B cell (primary cell): ENCODE results near the gene GPR137B. TPM values are rescaled to one million over a fixed set of nuclear protein-coding genes. Genes with fewer than 3 reads are reported as not detected.

Experiments used
- ATAC-seq: fragments of 200-7000 bp; cut with Tn5 transposase; one replicate; pipeline ENCODE4 v1.10.0; 2021; ENCODE audit warnings: low read depth, mild to moderate bottlenecking, moderate number of reproducible peaks, moderate library complexity
- CTCF ChIA-PET: fragments of 350-600 bp; sonication (Branson Sonifier 250); formaldehyde crosslinking; loops from one replicate; lab custom pipeline; 2021; ENCODE audit warnings: antibody characterized with exemption, inconsistent platforms; lab: Charles Lee
- POLR2A ChIA-PET: fragments of 350-600 bp; sonication (Branson Sonifier 250); formaldehyde crosslinking; loops from one replicate; lab custom pipeline; 2021; ENCODE audit warnings: antibody characterized with exemption; lab: Charles Lee
- DNase-seq: peaks from one replicate; pipeline ENCODE4 v3.0.0; 2013
- H2AFZ ChIP-seq: 2 replicates; pipeline ENCODE4 v1.6.1; 2012; ENCODE audit warnings: mild to moderate bottlenecking, low read depth, low read length; ENCODE audit not compliant: insufficient read depth, poor library complexity, severe bottlenecking
- H3K27ac ChIP-seq, 2 donors: 1 replicate in 1 of 2; 2 replicates in 1 of 2; pipeline ENCODE4 v1.5.1; 2012 to 2013; ENCODE audit warnings: low read length in 2 of 2, mild to moderate bottlenecking in 2 of 2, moderate library complexity in 1 of 2
- H3K27me3 ChIP-seq, 4 experiments: fragments of 200-600 bp in 1 of 4; sonication (generic) in 1 of 4; replicated peaks in 1 of 4; 1 replicate in 2 of 4; 2 replicates in 2 of 4; pipeline versions ENCODE4 v1.6.1 to v1.7.0; 2013 to 2016; ENCODE audit warnings: low read length in 3 of 4, mild to moderate bottlenecking in 2 of 4, mixed read lengths in 1 of 4, moderate library complexity in 1 of 4; ENCODE audit not compliant: insufficient read depth in 4 of 4, control insufficient read depth in 3 of 4; ENCODE audit errors: control extremely low read depth in 1 of 4
- H3K36me3 ChIP-seq, 2 experiments: replicated peaks in 1 of 2; 1 replicate in 1 of 2; 2 replicates in 1 of 2; pipeline versions ENCODE4 v1.6.1 to v1.7.1; 2013; ENCODE audit warnings: low read length in 1 of 2; ENCODE audit not compliant: insufficient read depth in 2 of 2, control insufficient read depth in 1 of 2; ENCODE audit errors: control extremely low read depth in 1 of 2, extremely low read depth in 1 of 2
- H3K4me1 ChIP-seq, 2 donors: fragments of 200-600 bp in 1 of 2; sonication (generic) in 1 of 2; 1 replicate in 1 of 2; 2 replicates in 1 of 2; pipeline versions ENCODE4 v1.5.1 to v1.6.1; 2013 to 2017; ENCODE audit warnings: low read length in 2 of 2; ENCODE audit not compliant: control insufficient read depth in 2 of 2, insufficient read depth in 2 of 2
- H3K4me2 ChIP-seq: replicated peaks from 2 replicates; pipeline ENCODE3; 2012; ENCODE audit warnings: mild to moderate bottlenecking, low read depth, low read length; ENCODE audit not compliant: poor library complexity, severe bottlenecking
- H3K4me3 ChIP-seq, 5 experiments: fragments of 200-600 bp in 1 of 5; sonication (generic) in 1 of 5; 1 replicate in 3 of 5; 2 replicates in 2 of 5; pipeline versions ENCODE4 v1.5.1 to v1.7.0; 2011 to 2016; ENCODE audit warnings: low read length in 4 of 5, mild to moderate bottlenecking in 4 of 5, low read depth in 2 of 5, control low read depth in 1 of 5, moderate library complexity in 1 of 5; ENCODE audit not compliant: insufficient read depth in 1 of 5; ENCODE audit errors: control extremely low read depth in 1 of 5, extremely low read depth in 1 of 5
- H3K79me2 ChIP-seq: fragments of 200-600 bp; sonication (generic); one replicate; pipeline ENCODE4 v1.6.0; 2016; ENCODE audit warnings: low read length; ENCODE audit not compliant: control insufficient read depth, insufficient read depth
- H3K9ac ChIP-seq: fragments of 200-600 bp; sonication (generic); 2 replicates; pipeline ENCODE4 v1.6.1; 2017; ENCODE audit warnings: mild to moderate bottlenecking, low read length, moderate library complexity
- H3K9me3 ChIP-seq, 3 donors: one replicate each; pipeline versions ENCODE4 v1.6.1 to v1.7.1; 2013; ENCODE audit warnings: low read length in 2 of 3; ENCODE audit not compliant: control insufficient read depth in 2 of 3, insufficient read depth in 1 of 3; ENCODE audit errors: control extremely low read depth in 1 of 3
- H4K20me1 ChIP-seq: 2 replicates; pipeline ENCODE4 v1.6.0; 2012; ENCODE audit warnings: mild to moderate bottlenecking, low read length; ENCODE audit not compliant: insufficient read depth, control insufficient read depth, poor library complexity, severe bottlenecking
- H3K27ac Mint-ChIP-seq: one replicate; pipeline ENCODE4 v1.8.0; 2021; ENCODE audit warnings: mixed read lengths
- H3K27me3 Mint-ChIP-seq: one replicate; pipeline ENCODE4 v1.8.0; 2021; ENCODE audit warnings: mixed read lengths
- H3K4me1 Mint-ChIP-seq: one replicate; pipeline ENCODE4 v1.8.0; 2021; ENCODE audit warnings: mixed read lengths
- H3K4me3 Mint-ChIP-seq: one replicate; pipeline ENCODE4 v1.8.0; 2021; ENCODE audit warnings: mixed read lengths
- H3K9me3 Mint-ChIP-seq: one replicate; pipeline ENCODE4 v1.8.0; 2022; ENCODE audit warnings: mixed read lengths; ENCODE audit not compliant: insufficient read depth
- EZH2 ChIP-seq: IDR thresholded peaks from 2 replicates; pipeline ENCODE4 v1.6.1; 2012; ENCODE audit warnings: borderline replicate concordance, low read depth, mild to moderate bottlenecking, moderate library complexity, low read length; ENCODE audit not compliant: insufficient read depth, poor library complexity, severe bottlenecking
- WGBS: methylation state at CpG from one replicate; pipeline ENCODE4 v1.1.5; 2013; ENCODE audit warnings: missing lambda C conversion rate; ENCODE audit not compliant: insufficient coverage; 5-methylcytosine and 5-hydroxymethylcytosine counted together
- intact Hi-C: fragments of 100-400 bp; cut with micrococcal nuclease; formaldehyde crosslinking; loops from one replicate; pipeline ENCODE4 v1.10.0; 2022
- polyA plus RNA-seq: library from polyadenylated mRNA; depleted of rRNA; stranded (reverse); fragments of >200 nt; gene quantifications from 2 replicates; pipeline ENCODE4 v1.2.3, GENCODE V29; 2012
- total RNA-seq, 2 donors: library from RNA; stranded (reverse); fragments of 120-200 nt in 1 of 2; gene quantifications; 1 replicate in 1 of 2; 2 replicates in 1 of 2; pipeline versions ENCODE4 v1.2.3 to v1.2.4, GENCODE V29; 2013 to 2022
- TF ChIP-seq, protein P1 (sequence below): fragments of 200-600 bp; IDR thresholded peaks from one replicate; pipeline ENCODE4 v1.8.0; 2022; ENCODE audit warnings: antibody characterized with exemption, mild to moderate bottlenecking

GPR137B gene
- total and polyA plus RNA-seq, 2 donors (not counting 1 experiment from before 2014, with no cell fraction given) = 1.5 to 11.8 TPM

DNA sequence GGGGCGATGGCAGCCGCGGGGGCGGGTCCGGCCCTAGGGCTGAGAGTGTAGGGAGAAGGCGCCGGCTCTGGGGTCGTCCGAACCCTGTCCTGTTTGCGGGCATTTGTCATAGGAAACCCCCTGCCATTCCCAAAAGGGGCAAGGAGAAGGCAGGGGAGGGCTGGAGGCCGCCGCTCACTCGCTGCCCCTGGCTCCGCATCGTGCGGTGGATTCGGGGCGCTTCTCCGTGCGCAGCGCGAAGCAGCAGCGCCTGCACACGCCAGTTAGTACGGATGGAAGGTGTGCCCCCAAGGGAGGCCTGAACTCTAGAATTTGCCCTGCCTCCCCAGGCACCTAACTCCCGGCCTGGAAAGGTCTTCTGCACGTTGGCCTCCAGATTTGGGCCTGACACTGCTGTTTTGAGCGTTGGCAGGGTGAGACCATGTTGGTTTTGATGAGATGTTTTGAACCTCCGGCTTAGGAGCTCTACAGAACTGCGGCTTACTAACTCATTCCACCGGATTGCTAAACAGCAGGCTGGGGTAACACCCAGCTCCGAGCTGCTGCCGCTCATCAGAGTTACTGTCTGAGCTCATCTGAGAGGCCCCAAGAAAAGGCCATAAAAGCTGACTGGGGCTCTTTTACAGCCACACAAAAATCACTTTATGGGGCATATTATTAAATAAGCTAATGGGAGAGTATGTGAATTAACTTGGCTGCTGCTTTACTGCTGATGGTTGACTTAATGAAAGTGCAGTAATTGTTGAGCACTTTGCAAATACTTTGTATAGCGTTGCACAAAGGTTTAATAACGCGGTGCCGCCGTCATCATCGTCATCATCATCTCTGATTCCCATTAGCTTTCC, 987 bp downstream of the GPR137B start:
- intact Hi-C loops = loop anchor here (1.0 to 5.0 kb wide), 2 partner anchors 13 to 139 kb away; partner anchors contain the start of gene ERO1B

More for the DNA sequence above, 987 bp downstream of the GPR137B start:
- no peak for TF ChIP-seq EZH2
- TF ChIP-seq, protein P1, sequence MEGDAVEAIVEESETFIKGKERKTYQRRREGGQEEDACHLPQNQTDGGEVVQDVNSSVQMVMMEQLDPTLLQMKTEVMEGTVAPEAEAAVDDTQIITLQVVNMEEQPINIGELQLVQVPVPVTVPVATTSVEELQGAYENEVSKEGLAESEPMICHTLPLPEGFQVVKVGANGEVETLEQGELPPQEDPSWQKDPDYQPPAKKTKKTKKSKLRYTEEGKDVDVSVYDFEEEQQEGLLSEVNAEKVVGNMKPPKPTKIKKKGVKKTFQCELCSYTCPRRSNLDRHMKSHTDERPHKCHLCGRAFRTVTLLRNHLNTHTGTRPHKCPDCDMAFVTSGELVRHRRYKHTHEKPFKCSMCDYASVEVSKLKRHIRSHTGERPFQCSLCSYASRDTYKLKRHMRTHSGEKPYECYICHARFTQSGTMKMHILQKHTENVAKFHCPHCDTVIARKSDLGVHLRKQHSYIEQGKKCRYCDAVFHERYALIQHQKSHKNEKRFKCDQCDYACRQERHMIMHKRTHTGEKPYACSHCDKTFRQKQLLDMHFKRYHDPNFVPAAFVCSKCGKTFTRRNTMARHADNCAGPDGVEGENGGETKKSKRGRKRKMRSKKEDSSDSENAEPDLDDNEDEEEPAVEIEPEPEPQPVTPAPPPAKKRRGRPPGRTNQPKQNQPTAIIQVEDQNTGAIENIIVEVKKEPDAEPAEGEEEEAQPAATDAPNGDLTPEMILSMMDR = no peak
- peak overlapping the region in 4 of 5 experiments; percentile 51 to 72 (median 64) for H3K4me3 ChIP-seq
- H3K9ac ChIP-seq = peak overlapping the region; percentile 69
- ChIA-PET CTCF (interaction anchor here (0.7 to 2.0 kb wide), 2 partner anchors 13 to 305 kb away, joined by 6 to 7 read pairs; no protein-coding TSS in a partner anchor), POLR2A (interaction anchor here (0.6 to 1.3 kb wide), 3 partner anchors 12 to 87 kb away, joined by 3 to 7 read pairs (median 5); no protein-coding TSS in a partner anchor)
- H3K79me2 ChIP-seq = peaks cover 15% of the 10 kb centered on the region
- peak; percentile 15 for ATAC-seq
- H3K27me3 ChIP-seq = peaks cover 0 to 45% (median 19%) of the 10 kb centered on the region in 4 experiments
- peak; percentile 44 for DNase-seq
- peaks cover 0 to 13% (median 0%) of the 10 kb centered on the region in 3 donors for H3K9me3 ChIP-seq
- WGBS = under 1% methylated on average over 25 of the region's 39 CpGs
- peak overlapping the region; percentile 97 for H3K4me3 Mint-ChIP-seq
- H3K27ac Mint-ChIP-seq = peak overlapping the region; percentile 63
- peaks cover 0 to 2% of the 10 kb centered on the region in 2 experiments for H3K36me3 ChIP-seq
- peaks cover 58% of the 10 kb centered on the region for H3K27me3 Mint-ChIP-seq
- peak overlapping the region; percentile 77 for H2AFZ ChIP-seq
- H3K27ac ChIP-seq = no peak overlapping the region
- peaks cover 20 to 32% of the 10 kb centered on the region in 2 donors for H3K4me1 ChIP-seq
- H3K9me3 Mint-ChIP-seq = no peaks in the 10 kb centered on the region
- H4K20me1 ChIP-seq = no peaks in the 10 kb centered on the region
- H3K4me1 Mint-ChIP-seq = peaks cover 29% of the 10 kb centered on the region
- H3K4me2 ChIP-seq = peak overlapping the region; percentile 89
